HCT116 (cell line): Measurements from ENCODE around the gene RAI1. TPM values are rescaled to one million over a fixed set of nuclear protein-coding genes. Genes with fewer than 3 reads are reported as not detected.

Experiments
- ATAC-seq: fragments of 200-7000 bp; cut with Tn5 transposase; 2 replicates; pipeline ENCODE4 v1.9.1; 2020; ENCODE audit warnings: mild to moderate bottlenecking, moderate library complexity
- BruUV-seq: library from RNA; stranded (reverse); fragments of 400-500 nt; replicated peaks from 2 replicates; lab custom pipeline; 2021; lab: Mats Ljungman, UMichigan
- CTCF ChIA-PET: fragments of 300-600 bp; sonication (Branson Sonifier 250); formaldehyde crosslinking; loops from one replicate; lab custom pipeline; 2021; ENCODE audit warnings: antibody characterized with exemption; lab: Charles Lee
- POLR2A ChIA-PET: fragments of 300-600, 350-600 bp; sonication (Branson Sonifier 250); formaldehyde crosslinking; loops from one replicate; lab custom pipeline; 2021; ENCODE audit warnings: antibody characterized with exemption; lab: Charles Lee
- RAD21 ChIA-PET, 2 experiments: fragments of 300-600 bp; sonication (Branson Sonifier 250); formaldehyde crosslinking; loops; one replicate each; lab custom pipeline; 2023; ENCODE audit warnings: low total read pairs in 2 of 2; ENCODE audit not compliant: uncharacterized antibody in 2 of 2, unreplicated experiment in 2 of 2, low non-redundant PET in 1 of 2; lab: Charles Lee
- DNase-seq: peaks from one replicate; pipeline ENCODE4 v3.0.0-alpha.2; 2010; ENCODE audit warnings: low read depth, low spot score
- H2AFZ ChIP-seq: fragments of 200-600 bp; shearing (Covaris generic), sonication (generic); 2 replicates; pipeline ENCODE4 v1.6.1; 2017; ENCODE audit warnings: low read depth, mixed run types, mixed read lengths, antibody characterized with exemption, low read length; ENCODE audit not compliant: poor library complexity, severe bottlenecking
- H3K27ac ChIP-seq: 2 replicates; pipeline ENCODE4 v1.5.1; 2012; ENCODE audit warnings: low read depth, low read length
- H3K27me3 ChIP-seq: fragments of 200-600 bp; sonication (generic); 2 replicates; pipeline ENCODE4 v1.6.1; 2016; ENCODE audit warnings: mixed run types, low read length, mixed read lengths; ENCODE audit not compliant: insufficient read depth
- H3K36me3 ChIP-seq, 2 experiments: fragments of 200-500 bp in 1 of 2; fragments of 200-600 bp in 1 of 2; sonication (Bioruptor generic) in 1 of 2; sonication (generic) in 1 of 2; 2 replicates each; pipeline versions ENCODE4 v1.5.1 to v1.6.1; 2014 to 2016; ENCODE audit warnings: low read length in 2 of 2, inconsistent platforms in 1 of 2, mixed read lengths in 1 of 2, mixed run types in 1 of 2; ENCODE audit not compliant: insufficient read depth in 2 of 2, control insufficient read depth in 1 of 2
- H3K4me1 ChIP-seq, 2 experiments: fragments of 200-600 bp in 1 of 2; sonication (generic) in 1 of 2; 2 replicates each; pipeline versions ENCODE4 v1.5.1 to v1.6.1; 2012 to 2017; ENCODE audit warnings: low read length in 2 of 2, inconsistent platforms in 1 of 2, mild to moderate bottlenecking in 1 of 2, mixed read lengths in 1 of 2, mixed run types in 1 of 2, moderate library complexity in 1 of 2; ENCODE audit not compliant: insufficient read depth in 2 of 2, control insufficient read depth in 1 of 2
- H3K4me2 ChIP-seq: fragments of 200-600 bp; sonication (generic); 2 replicates; pipeline ENCODE4 v1.6.1; 2017; ENCODE audit warnings: mixed run types, low read length, mixed read lengths
- H3K4me3 ChIP-seq, 2 experiments: fragments of 200-600 bp in 1 of 2; sonication (generic) in 1 of 2; replicated peaks in 1 of 2; 2 replicates each; pipeline ENCODE4 v1.5.1; 2011 to 2016; ENCODE audit warnings: low read length in 2 of 2, control low read depth in 1 of 2, low read depth in 1 of 2, mild to moderate bottlenecking in 1 of 2, mixed read lengths in 1 of 2, mixed run types in 1 of 2
- H3K79me2 ChIP-seq: fragments of 200-600 bp; sonication (generic); 2 replicates; pipeline ENCODE4 v1.6.1; 2017; ENCODE audit warnings: mild to moderate bottlenecking, mixed run types, low read length, moderate library complexity, mixed read lengths; ENCODE audit not compliant: insufficient read depth
- H3K9ac ChIP-seq: fragments of 200-600 bp; sonication (generic); 2 replicates; pipeline ENCODE4 v1.6.1; 2016; ENCODE audit warnings: low read length, mixed read lengths
- H3K9me2 ChIP-seq: fragments of 200-600 bp; sonication (generic), shearing (Covaris generic); 2 replicates; pipeline ENCODE4 v1.6.1; 2017; ENCODE audit warnings: mixed run types, mild to moderate bottlenecking, moderate library complexity; ENCODE audit not compliant: insufficient read depth
- H3K9me3 ChIP-seq, 2 experiments: fragments of 200-500 bp in 1 of 2; fragments of 200-600 bp in 1 of 2; sonication (Bioruptor generic) in 1 of 2; sonication (generic) in 1 of 2; 2 replicates each; pipeline ENCODE4 v1.6.1; 2014 to 2017; ENCODE audit warnings: low read length in 2 of 2, mixed read lengths in 2 of 2, inconsistent platforms in 1 of 2, low read depth in 1 of 2, mild to moderate bottlenecking in 1 of 2, mixed run types in 1 of 2, moderate library complexity in 1 of 2; ENCODE audit not compliant: control insufficient read depth in 1 of 2, insufficient read depth in 1 of 2
- H4K20me1 ChIP-seq: fragments of 200-600 bp; sonication (generic), shearing (Covaris generic); 2 replicates; pipeline ENCODE4 v1.6.1; 2017; ENCODE audit warnings: mixed run types, mild to moderate bottlenecking, moderate library complexity; ENCODE audit not compliant: insufficient read depth
- CEBPB ChIP-seq: IDR thresholded peaks from 2 replicates; pipeline ENCODE4 v1.6.1; 2012; ENCODE audit warnings: low read depth
- ELF1 ChIP-seq: IDR thresholded peaks from 2 replicates; pipeline ENCODE4 v1.6.1; 2012; ENCODE audit warnings: low read depth, borderline replicate concordance
- EZH2 ChIP-seq: fragments of 200-600 bp; sonication (generic); IDR thresholded peaks from 2 replicates; pipeline ENCODE4 v1.6.1; 2017; ENCODE audit warnings: antibody characterized with exemption, mixed run types
- JUND ChIP-seq: IDR thresholded peaks from 2 replicates; pipeline ENCODE4 v1.6.1; 2012
- POLR2A ChIP-seq: IDR thresholded peaks from 2 replicates; pipeline ENCODE4 v1.7.0; 2011; ENCODE audit warnings: borderline replicate concordance; ENCODE audit not compliant: insufficient read depth, insufficient read length; ENCODE audit errors: extremely low read depth
- POLR2AphosphoS5 ChIP-seq: IDR thresholded peaks from 2 replicates; pipeline ENCODE4 v1.6.1; 2011; ENCODE audit warnings: mild to moderate bottlenecking, low read depth, low read length, moderate library complexity
- SIN3A ChIP-seq: IDR thresholded peaks from 2 replicates; pipeline ENCODE4 v1.6.1; 2012; ENCODE audit warnings: low read depth
- SP1 ChIP-seq: IDR thresholded peaks from 2 replicates; pipeline ENCODE4 v1.6.1; 2012; ENCODE audit warnings: low read depth
- SRF ChIP-seq: IDR thresholded peaks from 2 replicates; pipeline ENCODE4 v1.6.1; 2012; ENCODE audit warnings: low read depth
- ZBTB33 ChIP-seq: IDR thresholded peaks from 2 replicates; pipeline ENCODE4 v1.6.1; 2011; ENCODE audit warnings: mild to moderate bottlenecking, low read length, moderate library complexity; ENCODE audit not compliant: insufficient replicate concordance; ENCODE audit errors: extremely low read depth
- ZFX ChIP-seq: fragments of 450-650 bp; IDR thresholded peaks from 2 replicates; pipeline ENCODE4 v1.6.1; 2017
- intact Hi-C: fragments of 100-400 bp; cut with micrococcal nuclease; formaldehyde crosslinking; loops from 2 replicates; pipeline ENCODE4 v1.10.0; 2022
- total RNA-seq: library from RNA; stranded (reverse); gene quantifications from one replicate; pipeline ENCODE4 v1.2.1, GENCODE V29; 2021; ENCODE audit not compliant: unreplicated experiment
- TF ChIP-seq, protein P1 (sequence below), 3 experiments: fragments of 200-600 bp in 1 of 3; sonication (generic) in 1 of 3; IDR thresholded peaks in 2 of 3; conservative IDR thresholded peaks in 1 of 3; 2 replicates each; pipeline ENCODE4 v1.5.1; 2012 to 2017; ENCODE audit warnings: low read depth in 2 of 3, low read length in 2 of 3, antibody characterized with exemption in 1 of 3, borderline replicate concordance in 1 of 3, control low read depth in 1 of 3, mild to moderate bottlenecking in 1 of 3, mixed read lengths in 1 of 3, mixed run types in 1 of 3, moderate library complexity in 1 of 3; ENCODE audit not compliant: insufficient read depth in 1 of 3

RAI1 gene
- total RNA-seq, 1 experiment from 2014 or later, result 38.5 TPM

GRCh38 chr17:17765359-17766076 is 84.3 kb downstream of the RAI1 start (continued):
- no peak for TF ChIP-seq ELF1
- TF ChIP-seq EZH2, result no peak
- TF ChIP-seq SRF, result no peak

DNA sequence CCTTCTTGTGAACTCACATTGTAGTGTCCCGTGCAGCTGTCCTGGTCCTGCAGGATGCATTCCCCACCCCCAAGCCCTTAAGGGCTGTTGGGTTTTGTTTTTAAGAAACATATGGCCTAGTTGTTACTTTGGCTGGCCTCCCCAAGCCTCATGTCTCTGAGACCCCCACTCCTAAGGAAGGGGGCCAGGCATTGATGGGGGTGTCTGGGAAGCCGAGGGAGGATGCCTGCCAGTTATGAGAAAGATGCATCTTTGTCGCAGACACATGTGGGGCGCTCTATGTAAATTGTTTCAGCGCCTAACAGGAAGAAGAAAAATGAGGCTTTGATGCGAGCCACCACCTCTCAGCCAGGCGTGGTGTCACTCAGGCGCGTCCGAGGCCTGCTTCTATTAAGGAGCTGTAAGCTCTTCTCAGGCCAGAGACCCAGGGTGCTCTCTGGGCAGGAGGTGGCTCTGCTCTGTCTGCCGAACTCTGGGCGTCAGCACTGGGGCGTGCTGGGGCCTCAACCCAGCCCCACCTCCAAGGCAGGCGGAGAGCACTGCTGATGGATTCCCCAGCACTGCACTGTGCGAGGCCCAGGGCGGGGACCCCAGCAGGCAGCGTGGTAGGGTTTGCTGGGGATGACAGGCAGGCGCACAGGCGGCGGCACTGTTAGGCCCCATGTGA is 85.0 kb downstream of the RAI1 start:
- no peaks in the 10 kb centered on the region for H3K36me3 ChIP-seq
- TF ChIP-seq ZBTB33, result no peak
- no peak for TF ChIP-seq POLR2AphosphoS5
- no peak for TF ChIP-seq SP1
- no peak for TF ChIP-seq POLR2A
- TF ChIP-seq ELF1, result no peak
- TF ChIP-seq, protein P1, sequence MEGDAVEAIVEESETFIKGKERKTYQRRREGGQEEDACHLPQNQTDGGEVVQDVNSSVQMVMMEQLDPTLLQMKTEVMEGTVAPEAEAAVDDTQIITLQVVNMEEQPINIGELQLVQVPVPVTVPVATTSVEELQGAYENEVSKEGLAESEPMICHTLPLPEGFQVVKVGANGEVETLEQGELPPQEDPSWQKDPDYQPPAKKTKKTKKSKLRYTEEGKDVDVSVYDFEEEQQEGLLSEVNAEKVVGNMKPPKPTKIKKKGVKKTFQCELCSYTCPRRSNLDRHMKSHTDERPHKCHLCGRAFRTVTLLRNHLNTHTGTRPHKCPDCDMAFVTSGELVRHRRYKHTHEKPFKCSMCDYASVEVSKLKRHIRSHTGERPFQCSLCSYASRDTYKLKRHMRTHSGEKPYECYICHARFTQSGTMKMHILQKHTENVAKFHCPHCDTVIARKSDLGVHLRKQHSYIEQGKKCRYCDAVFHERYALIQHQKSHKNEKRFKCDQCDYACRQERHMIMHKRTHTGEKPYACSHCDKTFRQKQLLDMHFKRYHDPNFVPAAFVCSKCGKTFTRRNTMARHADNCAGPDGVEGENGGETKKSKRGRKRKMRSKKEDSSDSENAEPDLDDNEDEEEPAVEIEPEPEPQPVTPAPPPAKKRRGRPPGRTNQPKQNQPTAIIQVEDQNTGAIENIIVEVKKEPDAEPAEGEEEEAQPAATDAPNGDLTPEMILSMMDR (IDR thresholded peaks at IDR 0.05 in 2 of 3, conservative IDR thresholded peaks at IDR 0.05 in 1 of 3; ENCODE audit: borderline replicate concordance in 1 of 3, insufficient read depth in 1 of 3, low read depth in 2 of 3, low read length in 2 of 3), result no peak
- TF ChIP-seq JUND, result no peak
- no peak for TF ChIP-seq CEBPB
- TF ChIP-seq ZFX, result no peak
- no peak for TF ChIP-seq SIN3A
- BruUV-seq, result no TSS peak
- no peaks in the 10 kb centered on the region for H3K9me2 ChIP-seq
- H3K79me2 ChIP-seq, result peaks cover 19% of the 10 kb centered on the region; the same call in 1 of the 2 replicates
- H2AFZ ChIP-seq, result no peak overlapping the region
- peaks cover 3 to 4% of the 10 kb centered on the region in 2 experiments; a peak in 1 of 4 replicates for H3K4me1 ChIP-seq
- H3K27ac ChIP-seq, result no peak overlapping the region
- no peaks in the 10 kb centered on the region for H3K9me3 ChIP-seq
- RAD21 ChIA-PET, result no interaction called here
- intact Hi-C loops, result no loop called here
- no peak overlapping the region for H3K4me3 ChIP-seq
- H3K27me3 ChIP-seq, result no peaks in the 10 kb centered on the region
- no peaks in the 10 kb centered on the region for H4K20me1 ChIP-seq
- H3K4me2 ChIP-seq, result no peak overlapping the region
- POLR2A ChIA-PET, result no interaction called here
- H3K9ac ChIP-seq, result no peak overlapping the region
- ATAC-seq (0 out of 2 replicates have a peak, but pooled peaks have one; percentile 15), DNase-seq (no peak)
- CTCF ChIA-PET, result no interaction called here
